ENCODE measurements around the gene RSBN1L. TPM values are rescaled to one million over a fixed set of nuclear protein-coding genes. Genes with fewer than 3 reads are reported as not detected.

RSBN1L gene
- total RNA-seq, 1 experiment from 2014 or later: 27.6 TPM

DNA sequence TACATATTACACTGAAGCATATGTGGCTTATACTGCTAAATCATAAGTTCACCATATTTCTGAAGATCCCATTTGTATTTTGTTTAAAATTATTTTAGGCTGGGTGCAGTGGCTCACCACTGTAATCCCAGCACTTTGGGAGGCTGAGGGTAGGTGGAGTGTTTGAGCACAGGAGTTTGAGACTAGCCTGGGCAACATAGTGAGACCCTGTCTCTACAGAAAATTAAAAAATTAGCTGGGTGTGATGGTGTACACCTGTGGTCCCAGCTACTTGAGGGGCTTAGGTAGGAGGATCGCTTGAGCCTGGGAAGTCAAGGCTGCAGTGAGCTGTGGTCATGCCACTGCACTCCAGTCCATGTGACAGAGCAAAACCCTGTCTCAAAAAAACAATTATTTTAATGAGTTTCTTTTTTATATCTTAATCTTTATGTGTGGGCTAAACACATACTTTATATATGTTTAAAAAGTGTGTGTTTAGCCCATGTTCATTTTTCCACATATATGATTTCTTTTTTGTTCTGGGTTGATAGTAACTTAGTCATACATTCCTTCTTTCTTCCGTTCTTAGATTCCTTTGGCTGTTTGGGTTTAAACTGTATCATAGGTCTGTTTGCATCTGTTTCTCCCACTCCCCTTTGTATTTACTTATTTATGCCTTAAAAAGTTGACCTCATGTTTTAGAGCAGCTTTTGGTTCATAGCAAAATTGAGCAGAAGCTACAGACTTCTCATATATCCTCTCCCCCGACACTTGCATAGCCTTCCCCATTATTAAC lies 33.5 kb downstream of the RSBN1L start:
- no peak for DNase-seq (ENCODE audit: low read depth)

DNA sequence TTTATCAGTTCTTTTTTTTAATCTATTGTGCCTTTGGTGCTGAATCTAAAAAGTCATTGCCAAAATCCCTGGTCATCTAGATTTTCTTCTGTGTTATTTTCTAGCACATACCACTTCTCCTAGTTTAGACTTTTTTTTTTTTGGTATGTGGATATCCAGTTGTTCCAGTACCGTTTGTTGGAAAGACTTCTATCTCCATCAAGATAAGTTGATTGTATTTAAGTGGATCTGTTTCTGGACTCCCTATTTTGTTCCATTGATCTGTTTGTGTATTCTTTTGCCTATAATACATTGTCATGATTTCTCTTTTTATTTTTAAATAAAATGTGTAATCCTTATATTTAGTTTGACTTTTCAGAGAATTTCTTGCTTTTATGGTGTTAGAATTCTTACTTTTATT lies 35.5 kb downstream of the RSBN1L start:
- no peak for DNase-seq (ENCODE audit: low read depth)

DNA sequence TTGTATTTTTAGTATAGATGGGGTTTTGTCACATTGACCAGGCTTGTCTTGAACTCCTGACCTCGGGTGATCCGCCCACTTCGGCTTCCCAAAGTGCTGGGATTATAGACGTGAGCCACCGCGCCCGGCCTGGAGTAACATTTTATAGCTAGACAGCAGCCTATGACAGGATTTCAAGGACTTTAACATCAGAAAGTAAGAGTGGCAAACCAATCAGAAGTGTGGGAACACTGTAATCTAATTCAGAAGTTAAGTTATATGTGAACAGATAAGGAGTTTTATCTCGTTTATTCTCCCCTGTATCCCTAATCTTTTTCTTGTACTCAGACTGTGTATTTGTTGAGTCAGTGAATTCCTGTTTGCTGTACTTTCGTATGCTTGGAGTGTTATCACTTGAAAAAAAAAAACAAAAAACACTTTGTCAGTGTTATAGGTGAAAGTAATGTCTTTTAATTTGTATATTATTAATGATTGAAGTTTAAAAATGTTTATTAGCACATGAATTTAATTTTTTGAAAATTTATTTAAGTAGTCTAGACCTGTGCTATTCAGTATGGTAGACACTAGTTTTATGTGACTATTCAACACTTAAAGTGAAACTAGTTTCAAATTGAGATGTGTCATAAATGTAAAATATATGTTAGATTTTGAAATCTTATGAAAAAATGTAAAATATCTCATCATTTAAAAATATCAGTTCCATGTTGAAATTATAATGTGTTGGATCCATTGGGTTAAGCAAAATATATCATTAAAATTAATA lies 38.6 kb downstream of the RSBN1L start:
- no peak for DNase-seq (ENCODE audit: low read depth)

DNA sequence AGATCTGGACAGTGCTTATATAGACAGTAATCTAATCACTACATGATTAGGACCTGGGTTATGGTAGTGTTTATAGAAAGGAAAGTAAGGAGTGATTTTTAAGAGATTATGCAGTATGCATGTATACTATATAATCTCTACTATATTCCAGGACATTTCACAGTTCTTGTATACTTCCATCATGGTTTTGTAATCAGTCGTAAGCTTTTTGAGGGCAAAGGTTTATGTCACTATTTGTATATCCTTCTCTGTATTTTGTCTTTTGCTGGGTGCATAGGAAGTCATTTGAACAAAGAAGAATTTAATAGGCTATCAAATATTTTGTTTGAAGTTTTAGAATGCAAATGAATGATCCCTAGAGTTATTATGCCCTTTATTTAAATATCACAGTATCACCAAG lies 39.2 kb downstream of the RSBN1L start:
- no peak for DNase-seq (ENCODE audit: low read depth)

DNA sequence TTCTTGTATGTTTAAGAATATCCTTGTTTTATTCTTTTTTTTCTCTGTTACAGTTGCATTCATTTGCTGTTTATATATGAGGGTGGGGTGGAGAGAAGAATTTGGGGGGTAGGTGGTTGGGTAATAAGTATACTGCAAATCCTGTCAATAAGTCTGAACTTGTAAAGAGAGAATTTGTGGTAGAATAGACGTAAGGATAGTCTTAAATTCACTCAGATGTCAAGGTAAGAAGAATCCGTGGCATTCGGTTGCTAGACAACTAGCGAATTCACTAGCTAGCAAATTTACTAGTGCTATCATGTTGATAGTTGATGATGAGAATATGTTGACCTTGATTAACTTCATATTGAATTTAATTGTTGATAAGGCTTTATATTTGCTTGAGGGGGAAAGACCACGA lies 40.7 kb downstream of the RSBN1L start:
- no peak for DNase-seq (ENCODE audit: low read depth)

DNA sequence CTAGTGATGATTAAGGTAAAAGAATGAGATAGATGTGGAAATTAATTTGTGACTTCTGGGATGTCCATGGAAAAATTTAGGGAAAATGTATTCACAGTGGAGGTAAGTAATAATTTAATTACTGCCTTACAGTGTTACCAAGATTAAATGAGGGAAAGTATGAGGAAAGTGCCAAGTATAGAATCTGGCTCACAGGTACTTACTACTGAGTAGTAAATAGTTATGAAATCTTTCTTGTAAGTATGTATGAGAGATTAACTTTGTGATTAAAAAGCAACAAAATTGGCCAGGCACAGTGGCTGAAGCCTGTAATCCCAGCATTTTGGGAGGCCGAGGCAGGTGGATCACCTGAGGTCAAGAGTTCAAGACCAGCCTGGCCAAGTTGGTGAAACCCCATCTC lies 42.1 kb downstream of the RSBN1L start:
- DNase-seq (ENCODE audit: low read depth): no peak

DNA sequence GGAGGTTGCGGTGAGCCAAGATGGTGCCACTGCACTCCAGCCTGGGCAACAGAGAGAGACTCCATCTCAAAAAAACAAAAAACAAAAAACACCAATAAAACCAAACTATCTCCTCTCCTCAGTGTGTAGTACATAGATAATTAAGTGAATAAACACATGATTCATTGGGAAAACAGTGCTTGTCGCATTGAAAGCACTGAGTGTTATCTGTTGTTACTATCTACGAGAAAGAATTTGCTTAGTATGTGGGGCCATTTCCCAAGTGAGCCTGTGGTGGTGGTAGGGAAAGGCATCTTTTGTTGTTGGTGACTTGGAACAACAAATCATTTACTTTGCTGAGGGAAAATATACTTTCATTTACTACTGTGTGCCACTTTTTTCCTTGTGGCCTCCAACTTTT lies 42.6 kb downstream of the RSBN1L start:
- DNase-seq (ENCODE audit: low read depth): peak; percentile 92

DNA sequence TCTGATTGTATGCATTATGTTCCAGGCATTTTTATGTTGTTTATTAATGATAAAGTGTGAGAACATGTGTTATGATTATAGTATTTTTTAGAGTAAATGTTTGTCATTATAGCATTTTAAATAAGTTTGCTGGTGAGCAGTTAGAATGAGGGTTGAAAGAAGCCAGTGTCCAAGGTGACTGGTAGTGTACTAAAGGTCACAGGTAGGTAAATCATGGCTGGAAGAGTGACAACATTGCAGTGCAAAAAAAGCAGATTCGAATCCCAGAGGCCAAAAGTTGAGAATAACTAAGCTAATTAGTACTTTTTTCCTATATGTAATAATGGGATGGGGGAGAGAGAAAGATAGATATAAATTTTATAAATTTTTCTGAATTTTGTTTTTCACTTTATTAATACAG lies 44.0 kb downstream of the RSBN1L start:
- no peak for DNase-seq (ENCODE audit: low read depth)

DNA sequence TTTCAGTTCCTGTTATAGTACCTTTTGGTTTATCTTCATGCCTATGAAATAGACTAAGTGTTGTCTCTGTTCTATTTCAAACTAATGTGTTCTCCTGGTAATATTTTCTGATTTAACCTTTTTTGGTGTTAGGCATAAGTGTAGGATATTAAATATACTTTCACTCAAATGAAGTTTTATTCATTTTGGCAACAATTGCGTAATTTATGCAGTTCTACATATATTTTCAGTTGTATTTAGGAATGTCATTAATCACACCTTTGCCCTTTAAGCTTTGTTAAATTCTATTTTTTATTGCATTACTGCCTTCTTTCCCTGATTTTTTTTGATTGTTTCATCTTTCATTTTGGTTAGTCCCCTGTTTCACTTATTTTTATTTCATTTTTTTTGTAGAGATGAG lies 47.3 kb downstream of the RSBN1L start:
- DNase-seq (ENCODE audit: low read depth): no peak

DNA sequence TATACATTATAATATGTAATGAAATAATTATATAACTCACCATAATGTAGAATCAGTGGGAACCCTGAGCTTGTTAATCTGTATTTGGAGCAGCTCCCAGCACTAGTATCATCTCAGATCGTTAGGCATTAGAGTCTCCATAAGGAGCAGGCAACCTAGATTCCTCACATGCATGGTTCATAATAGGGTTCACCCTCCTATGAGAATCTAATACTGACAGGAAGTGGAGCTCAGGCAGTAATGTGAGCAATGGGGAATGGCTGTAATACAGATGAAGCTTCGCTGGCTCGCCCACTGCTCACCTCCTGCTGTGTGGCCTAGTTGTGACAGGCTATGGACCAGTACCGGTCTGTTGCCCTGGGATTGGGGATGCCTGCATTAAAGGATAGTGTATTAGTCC lies 49.5 kb downstream of the RSBN1L start:
- no peak for DNase-seq (ENCODE audit: low read depth)

DNA sequence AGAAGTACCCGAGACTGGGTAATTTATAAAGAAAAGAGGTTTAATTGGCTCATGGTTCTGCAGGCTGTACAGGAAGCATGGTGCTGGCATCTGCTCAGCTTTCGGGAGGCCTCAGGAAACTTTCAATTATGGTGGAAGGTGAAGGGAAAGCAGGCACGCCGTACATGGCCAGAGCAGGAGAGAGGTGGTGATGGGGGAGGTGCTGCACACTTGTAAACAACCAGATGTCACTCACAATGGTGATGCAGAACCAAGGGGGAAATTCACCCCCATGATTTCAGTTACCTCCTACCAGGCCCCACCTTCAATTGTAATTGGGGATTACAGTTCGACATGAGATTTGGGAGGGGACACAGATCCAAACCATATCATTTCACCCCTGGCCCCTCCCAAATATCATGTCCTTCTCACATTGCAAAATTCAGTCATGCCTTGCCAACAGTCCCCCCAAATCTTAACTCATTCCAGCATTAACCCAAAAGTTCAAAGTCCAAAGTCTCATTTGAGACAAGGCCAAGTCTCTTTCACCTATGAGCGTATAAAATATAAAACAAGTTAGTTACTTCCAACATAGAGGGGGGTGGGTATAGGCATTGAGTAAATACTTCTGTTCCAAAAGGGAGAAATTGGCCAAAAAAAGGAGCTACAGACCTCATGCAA lies 50.0 kb downstream of the RSBN1L start:
- DNase-seq (ENCODE audit: low read depth): no peak

DNA sequence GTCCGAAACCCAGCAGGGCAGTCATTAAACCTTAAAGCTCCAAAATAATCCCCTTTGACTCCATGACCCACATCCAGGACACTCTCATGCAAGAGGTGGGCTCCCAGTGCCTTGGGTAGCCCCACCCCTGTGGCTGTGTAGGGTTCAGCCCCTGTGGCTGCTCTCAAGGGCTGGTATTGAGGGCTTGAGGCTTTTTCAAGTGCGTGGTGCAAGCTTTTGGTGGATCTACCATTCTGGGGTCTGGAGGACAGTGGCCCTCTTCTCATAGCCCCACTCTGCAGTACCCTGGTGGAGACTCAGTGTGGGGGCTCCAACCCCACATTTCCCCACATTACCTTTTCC lies 50.5 kb downstream of the RSBN1L start:
- DNase-seq (ENCODE audit: low read depth): no peak

DNA sequence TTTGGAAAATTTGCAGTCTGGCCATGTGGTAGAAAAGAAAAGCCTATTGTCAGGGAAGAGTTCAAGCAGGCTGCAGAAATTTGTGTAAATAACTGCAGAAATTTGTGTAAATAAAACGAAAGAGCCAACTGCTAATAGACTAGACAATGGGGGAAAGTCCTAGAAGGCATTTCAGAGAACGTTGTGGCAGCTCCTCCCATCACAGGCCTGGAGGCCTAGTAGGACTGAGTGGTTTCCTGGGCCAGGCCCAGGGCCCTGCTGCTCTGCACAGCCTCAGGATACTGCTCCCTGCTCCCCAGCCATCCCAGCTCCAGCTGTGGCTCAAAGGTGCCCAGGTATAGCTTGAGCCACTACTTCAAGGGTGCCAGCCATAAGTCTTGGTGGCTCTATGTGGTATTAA lies 50.9 kb downstream of the RSBN1L start:
- no peak for DNase-seq (ENCODE audit: low read depth)

DNA sequence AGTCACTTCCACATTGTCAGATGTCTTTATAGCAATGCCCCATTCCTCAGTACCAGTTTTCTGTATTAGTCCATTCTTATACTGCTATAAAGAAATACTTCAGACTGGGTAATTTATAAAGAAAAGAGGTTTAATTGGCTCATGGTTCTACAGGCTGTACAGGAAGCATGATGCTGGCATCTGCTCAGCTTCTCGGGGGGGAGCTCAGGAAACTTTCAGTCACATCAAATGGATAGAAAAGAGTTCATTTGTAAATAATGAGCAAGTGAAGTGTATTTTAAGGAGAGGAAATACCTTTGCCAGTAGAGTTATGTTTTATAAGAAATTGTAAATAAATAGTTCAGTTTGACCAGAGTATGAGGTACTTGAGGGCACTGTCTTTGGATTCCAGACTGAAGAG lies 51.5 kb downstream of the RSBN1L start:
- no peak for DNase-seq (ENCODE audit: low read depth)

DNA sequence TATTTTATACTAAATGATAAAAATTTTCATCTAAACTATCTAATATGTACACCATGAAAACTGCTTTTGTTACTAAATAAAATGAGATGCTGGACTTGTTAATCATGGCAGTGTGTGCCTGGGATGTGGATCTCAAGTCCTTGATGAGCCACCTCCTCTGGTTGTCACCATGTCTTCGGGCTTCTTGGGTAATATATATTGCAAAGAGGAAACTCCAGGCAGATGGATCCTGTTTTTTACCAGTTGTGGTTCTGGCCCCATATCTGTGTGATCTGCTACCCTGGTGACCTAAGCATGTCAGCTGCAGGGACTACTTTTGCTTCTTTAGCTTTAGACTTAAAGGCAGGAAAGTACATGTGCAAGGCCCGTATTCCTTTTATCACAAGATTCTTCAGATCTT lies 55.8 kb downstream of the RSBN1L start:
- no peak for DNase-seq (ENCODE audit: low read depth)

DNA sequence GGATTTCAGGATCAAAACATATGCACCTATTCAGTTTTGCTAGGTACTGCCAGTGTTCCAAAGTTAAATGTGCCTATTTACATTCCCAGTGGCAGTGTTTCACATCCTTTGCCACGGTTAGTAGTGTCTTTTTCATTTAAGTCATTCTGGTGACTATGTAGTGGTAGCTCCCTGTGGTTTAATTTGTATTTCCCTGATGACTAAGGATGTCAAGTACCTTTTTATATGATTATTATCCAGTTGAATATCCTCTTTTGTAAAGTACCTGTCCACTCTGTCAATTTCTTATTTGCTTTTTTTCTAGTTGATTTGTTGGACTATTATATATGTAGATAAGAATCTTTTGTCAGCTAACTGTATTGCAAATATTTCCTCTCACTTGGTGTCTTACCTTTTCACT lies 56.9 kb downstream of the RSBN1L start:
- DNase-seq (ENCODE audit: low read depth): no peak

DNA sequence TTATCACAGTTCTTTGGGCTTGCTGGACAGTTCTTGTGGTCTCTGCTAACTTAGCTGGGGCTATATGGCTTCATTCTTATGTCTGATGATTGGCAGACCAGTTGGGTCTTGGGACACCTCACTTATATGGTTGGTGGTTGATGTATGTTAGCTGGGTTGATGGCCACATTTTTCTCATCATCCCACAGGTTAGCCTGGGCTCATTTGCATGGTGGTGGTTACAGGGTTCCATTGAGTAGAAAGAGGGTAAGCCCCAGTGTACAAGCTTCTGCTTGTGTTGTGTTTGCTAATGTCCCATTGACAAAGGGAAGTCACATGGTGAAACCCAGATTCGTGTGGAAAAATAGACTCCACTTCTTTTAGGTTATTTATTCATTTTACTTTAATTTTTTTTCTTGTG lies 61.3 kb downstream of the RSBN1L start:
- DNase-seq (ENCODE audit: low read depth): no peak

DNA sequence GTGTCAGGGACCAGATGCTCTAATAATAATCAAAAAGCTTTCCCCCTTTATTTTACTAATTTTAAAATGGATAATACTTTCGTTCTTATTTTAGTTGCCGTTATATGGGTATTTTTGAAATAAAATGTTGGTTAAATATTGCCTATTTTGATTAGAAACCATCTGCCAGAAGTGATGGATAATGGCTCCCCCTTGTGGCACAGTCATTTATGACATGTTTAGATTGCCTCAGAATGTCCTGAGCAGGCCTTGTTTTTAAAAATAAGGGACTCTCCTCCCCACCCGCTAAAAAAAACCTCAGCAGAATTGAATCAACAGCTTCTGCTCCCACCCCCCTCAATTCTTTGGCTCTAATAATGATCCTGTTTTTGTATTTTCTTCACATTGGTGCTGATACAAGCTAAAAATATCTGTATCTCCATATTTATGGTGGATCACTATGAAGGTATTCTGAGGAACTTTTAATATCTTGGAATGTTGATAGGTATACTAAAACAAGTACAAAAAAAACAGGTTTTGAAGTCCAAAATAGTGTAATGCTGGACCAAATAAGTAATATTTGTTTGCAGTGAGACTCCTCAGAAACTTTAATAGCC lies 63.1 kb downstream of the RSBN1L start:
- peak; percentile 67 for DNase-seq (ENCODE audit: low read depth)

DNA sequence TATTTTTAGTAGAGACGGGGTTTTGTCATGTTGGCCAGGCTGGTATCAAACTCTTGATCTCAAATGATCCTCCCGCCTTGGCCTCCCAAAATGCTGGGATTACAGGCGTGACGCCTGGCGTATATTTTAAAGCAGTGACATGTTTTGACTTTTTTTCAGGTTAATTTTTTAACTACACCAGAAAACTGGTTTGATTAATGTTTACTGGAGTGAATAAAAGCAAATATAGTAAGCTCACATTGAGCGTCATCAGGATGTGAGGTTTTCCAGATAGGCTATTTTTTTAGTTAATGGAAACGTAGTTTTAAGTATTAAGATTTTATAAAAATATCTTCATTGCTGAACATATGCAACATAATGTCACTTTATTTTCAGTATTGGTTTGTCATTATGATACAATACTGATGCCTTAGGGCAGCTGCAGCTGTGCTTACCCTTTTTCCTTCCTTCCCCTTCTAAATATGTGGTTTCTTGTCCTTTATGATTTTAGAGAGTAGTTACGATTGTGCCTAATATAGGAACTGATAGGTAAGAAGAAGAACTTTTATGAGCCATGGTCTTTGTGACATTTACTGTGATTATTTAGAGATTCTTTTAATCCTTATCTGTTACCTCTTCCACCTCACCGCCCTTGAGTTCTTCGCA lies 64.7 kb downstream of the RSBN1L start:
- DNase-seq (ENCODE audit: low read depth): no peak

DNA sequence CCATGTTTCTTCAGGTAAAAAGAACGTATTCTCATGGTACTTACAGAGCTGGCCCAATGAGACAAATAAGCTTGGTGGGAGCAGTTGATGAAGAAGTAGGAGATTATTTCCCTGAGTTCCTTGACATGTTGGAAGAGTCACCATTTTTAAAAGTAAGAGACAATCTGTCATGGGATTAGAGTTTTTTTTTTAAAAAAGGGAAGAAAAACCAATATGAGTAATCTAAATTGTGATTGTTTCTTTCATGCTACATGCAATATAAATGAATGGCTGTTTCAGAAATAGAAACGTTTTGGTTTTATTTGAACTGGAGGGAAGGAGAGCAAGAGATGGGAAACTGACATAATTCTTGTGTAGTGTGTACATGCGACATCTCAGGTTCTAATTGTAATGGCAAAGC lies 69.2 kb downstream of the RSBN1L start:
- no peak for DNase-seq (ENCODE audit: low read depth)

DNA sequence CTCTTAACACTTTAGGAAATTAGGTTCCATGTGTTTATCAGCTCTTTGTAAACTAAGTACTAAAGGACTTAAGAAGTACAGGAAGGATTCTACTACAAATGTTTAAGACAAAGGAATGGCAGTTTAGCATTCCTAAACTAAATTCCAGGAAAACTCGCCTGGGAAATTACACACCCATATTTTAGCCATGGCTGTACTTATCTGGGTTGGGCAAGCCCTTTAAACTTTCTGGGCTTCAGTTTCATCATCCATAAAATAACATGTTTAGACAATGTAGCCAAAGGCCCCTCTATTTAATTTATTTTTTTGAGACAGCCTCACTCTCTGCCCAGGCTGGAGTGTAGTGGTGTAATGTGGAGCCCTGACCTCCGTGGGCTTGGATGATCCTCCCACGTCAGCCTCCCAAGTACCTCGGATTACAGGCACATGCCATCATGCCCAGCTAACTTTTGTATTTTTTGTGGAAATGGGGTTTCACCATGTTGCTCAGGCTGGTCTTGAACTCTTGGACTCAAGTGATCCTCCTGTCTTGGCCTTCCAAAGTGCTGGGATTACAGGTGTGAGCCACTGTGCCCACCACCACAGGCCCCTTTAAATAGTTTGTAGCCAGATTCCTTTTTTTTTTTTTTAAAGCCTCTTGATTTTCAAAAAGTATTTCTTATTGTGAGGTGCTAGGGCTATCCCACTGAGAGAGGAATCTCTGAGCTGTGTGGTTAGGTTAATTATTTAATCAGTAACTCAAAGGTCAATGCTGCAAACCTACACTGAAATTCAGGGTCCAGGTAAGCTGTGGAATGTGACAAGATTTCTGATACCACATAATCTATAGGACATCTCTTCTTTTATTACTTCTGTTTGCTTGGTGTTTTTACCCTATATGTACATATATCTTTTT lies 69.9 kb downstream of the RSBN1L start:
- no peak for DNase-seq (ENCODE audit: low read depth)

Data from M059J (cell line).